Measurements from ENCODE around the gene NRIP2. TPM values are rescaled to one million over a fixed set of nuclear protein-coding genes. Genes with fewer than 3 reads are reported as not detected.

Gene NRIP2
- total and polyA plus RNA-seq, 2 donors (not counting 3 experiments of a cell fraction or from before 2014, with no cell fraction given): not detected

- Histone ChIP-seq H3K4me3 (replicated peaks in 1 of 3; ENCODE audit: insufficient read depth in 1 of 3, low read depth in 1 of 3, low read length in 3 of 3) (no peak overlapping the region), H3K4me2 (ENCODE audit: insufficient read depth, low read length) (no peak overlapping the region), H3K4me1 (ENCODE audit: control insufficient read depth, extremely low read depth, insufficient read depth, low read length) (no peaks in the 10 kb centered on the region), H3K79me2 (ENCODE audit: control insufficient read depth, insufficient read depth, low read length) (no peaks in the 10 kb centered on the region), H3K9me3 (replicated peaks; ENCODE audit: control insufficient read depth, insufficient read depth, low read length) (no peaks in the 10 kb centered on the region), H3K9me1 (replicated peaks; ENCODE audit: control insufficient read depth, extremely low read depth, insufficient read depth, low read length) (no peaks in the 10 kb centered on the region), H2AFZ (ENCODE audit: low read depth, low read length) (no peak overlapping the region), H3K9ac (replicated peaks; ENCODE audit: extremely low read depth, insufficient read depth, low read length) (no peak overlapping the region), H4K20me1 (replicated peaks; ENCODE audit: control insufficient read depth, extremely low read depth, insufficient read depth, low read length) (no peaks in the 10 kb centered on the region), H3K27me3 (ENCODE audit: control insufficient read depth in 2 of 2, insufficient read depth in 2 of 2, low read length in 2 of 2) (no peaks in the 10 kb centered on the region), H3K36me3 (ENCODE audit: control insufficient read depth in 2 of 2, extremely low read depth in 1 of 2, insufficient read depth in 2 of 2, low read length in 2 of 2) (peaks cover 8 to 25% of the 10 kb centered on the region in 2 experiments), H3K27ac (ENCODE audit: insufficient read depth, low read depth, low read length) (no peak overlapping the region)
- no peak for TF ChIP-seq EZH2 (IDR thresholded peaks at IDR 0.05; ENCODE audit: borderline replicate concordance, low read depth, low read length, severe bottlenecking)
- TF ChIP-seq POLR2A (IDR thresholded peaks at IDR 0.05; ENCODE audit: low read depth, low read length): no peak
- TF ChIP-seq, protein P1, sequence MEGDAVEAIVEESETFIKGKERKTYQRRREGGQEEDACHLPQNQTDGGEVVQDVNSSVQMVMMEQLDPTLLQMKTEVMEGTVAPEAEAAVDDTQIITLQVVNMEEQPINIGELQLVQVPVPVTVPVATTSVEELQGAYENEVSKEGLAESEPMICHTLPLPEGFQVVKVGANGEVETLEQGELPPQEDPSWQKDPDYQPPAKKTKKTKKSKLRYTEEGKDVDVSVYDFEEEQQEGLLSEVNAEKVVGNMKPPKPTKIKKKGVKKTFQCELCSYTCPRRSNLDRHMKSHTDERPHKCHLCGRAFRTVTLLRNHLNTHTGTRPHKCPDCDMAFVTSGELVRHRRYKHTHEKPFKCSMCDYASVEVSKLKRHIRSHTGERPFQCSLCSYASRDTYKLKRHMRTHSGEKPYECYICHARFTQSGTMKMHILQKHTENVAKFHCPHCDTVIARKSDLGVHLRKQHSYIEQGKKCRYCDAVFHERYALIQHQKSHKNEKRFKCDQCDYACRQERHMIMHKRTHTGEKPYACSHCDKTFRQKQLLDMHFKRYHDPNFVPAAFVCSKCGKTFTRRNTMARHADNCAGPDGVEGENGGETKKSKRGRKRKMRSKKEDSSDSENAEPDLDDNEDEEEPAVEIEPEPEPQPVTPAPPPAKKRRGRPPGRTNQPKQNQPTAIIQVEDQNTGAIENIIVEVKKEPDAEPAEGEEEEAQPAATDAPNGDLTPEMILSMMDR (IDR thresholded peaks at IDR 0.05; ENCODE audit: extremely low read depth in 1 of 2, insufficient read depth in 1 of 2, low read depth in 1 of 2, low read length in 2 of 2): no peak
- no peak for TF ChIP-seq MYC (IDR thresholded peaks at IDR 0.05; ENCODE audit: low read depth, low read length)
- no peak for TF ChIP-seq JUN (IDR thresholded peaks at IDR 0.05; ENCODE audit: borderline replicate concordance, insufficient read depth, insufficient read length, low read depth)
- TF ChIP-seq POLR2AphosphoS5 (IDR thresholded peaks at IDR 0.05; ENCODE audit: insufficient read depth, low read depth, low read length): no peak
- no peak for TF ChIP-seq GATA2 (IDR thresholded peaks at IDR 0.05; ENCODE audit: insufficient read depth, insufficient read length, low read depth, low read length)
- TF ChIP-seq MAX (IDR thresholded peaks at IDR 0.05; ENCODE audit: insufficient read depth, insufficient read length): no peak
- TF ChIP-seq FOS (IDR thresholded peaks at IDR 0.05; ENCODE audit: borderline replicate concordance, insufficient read depth, low read length): no peak
- intact Hi-C loops (cut with micrococcal nuclease): no loop called here
- no TSS peak for BruUV-seq (replicated peaks)
- no peak for DNase-seq (ENCODE audit: low read depth, low spot score)
- CTCF ChIA-PET: interaction anchor here (1.8 kb wide), 1 partner anchor 9 kb away, joined by 7 read pairs; no protein-coding TSS in a partner anchor
- dilution Hi-C loops (cut with MboI; ENCODE audit: extremely low pct_ligation_motif_present, low sequenced_read_pairs): no loop called here
- POLR2A ChIA-PET: no interaction called here
- no peak for FAIRE-seq
These were observed 28.0 kb upstream of the NRIP2 start for GRCh38 chr12:2862876-2863275.

Measured in endothelial cell of umbilical vein (primary cell).